HG03342 (cell line): Measurements from ENCODE around the gene CYP46A1.
A peak's percentile ranks its signal among the peaks of the same experiment; 100 is the strongest.
"Not testable (repeated sequence)": the region's sequence is repeated elsewhere in the genome, so short reads cannot be mapped to it uniquely, and the experiment has no call there.

ENCODE experiments used
- ATAC-seq: cut with Tn5 transposase; IDR thresholded peaks from one replicate; pipeline ENCODE4 v1.9.1; 2021; ENCODE audit warnings: mild to moderate bottlenecking, moderate library complexity; ENCODE audit not compliant: unreplicated experiment

CYP46A1 gene

GRCh38 chr14:99683619-99684409 lies at the start of gene CYP46A1:
Gene CYP46A1, plus strand, starts transcription at chr14:99684298. Its CDS starts 120 bp downstream, at chr14:99684418.
- peak; percentile 90 for ATAC-seq

- no peak for ATAC-seq
Observed at GRCh38 chr14:99634443-99634842, 49.7 kb upstream of the CYP46A1 start.

- ATAC-seq, result no peak
Observed at GRCh38 chr14:99635116-99635515, 49.0 kb upstream of the CYP46A1 start.

GRCh38 chr14:99636487-99636886 lies 47.6 kb upstream of the CYP46A1 start:
- no peak for ATAC-seq

GRCh38 chr14:99637624-99638023 lies 46.5 kb upstream of the CYP46A1 start:
- no peak for ATAC-seq

- not testable (repeated sequence) for ATAC-seq
Observed at GRCh38 chr14:99642771-99643170, 41.3 kb upstream of the CYP46A1 start.

GRCh38 chr14:99643343-99643742 lies 40.8 kb upstream of the CYP46A1 start:
- ATAC-seq, result no peak

- ATAC-seq, result no peak
Observed at GRCh38 chr14:99644035-99644587, 40.0 kb upstream of the CYP46A1 start.

GRCh38 chr14:99644723-99645544 lies 39.2 kb upstream of the CYP46A1 start, which contains the start of gene HHIPL1:
Gene HHIPL1, plus strand, starts transcription at chr14:99645129. Its CDS starts 79 bp downstream, at chr14:99645208.
- no peak for ATAC-seq

- ATAC-seq, result no peak
Observed at GRCh38 chr14:99645545-99646505, 38.3 kb upstream of the CYP46A1 start.

GRCh38 chr14:99647411-99647810 lies 36.7 kb upstream of the CYP46A1 start:
- no peak for ATAC-seq

- no peak for ATAC-seq
Observed at GRCh38 chr14:99648027-99648784, 35.9 kb upstream of the CYP46A1 start.

- no peak for ATAC-seq
Observed at GRCh38 chr14:99649219-99649618, 34.9 kb upstream of the CYP46A1 start.

- ATAC-seq, result no peak
Observed at GRCh38 chr14:99649643-99650042, 34.5 kb upstream of the CYP46A1 start.

- ATAC-seq, result no peak
Observed at GRCh38 chr14:99650189-99650588, 33.9 kb upstream of the CYP46A1 start.

GRCh38 chr14:99651953-99652746 lies 31.9 kb upstream of the CYP46A1 start:
- ATAC-seq, result no peak

GRCh38 chr14:99654235-99654985 lies 29.7 kb upstream of the CYP46A1 start:
- ATAC-seq, result no peak

GRCh38 chr14:99655521-99655920 lies 28.6 kb upstream of the CYP46A1 start:
- ATAC-seq, result no peak
